ENCODE results near the gene GTF3A. TPM values are rescaled to one million over a fixed set of nuclear protein-coding genes. Genes with fewer than 3 reads are reported as not detected.

GTF3A gene
- total RNA-seq, 1 experiment from 2014 or later: 159 TPM

GRCh38 chr13:27383104-27383921 lies 41.1 kb upstream of the GTF3A start:
- ChIA-PET POLR2A (interaction anchor here (0.5 kb wide), 1 partner anchor 639 kb away, joined by 3 read pairs; no protein-coding TSS in a partner anchor), CTCF (interaction anchor here (0.6 to 1.4 kb wide), 5 partner anchors 10 to 1631 kb away, joined by 4 to 6 read pairs (median 4); no protein-coding TSS in a partner anchor)
- Mint-ChIP-seq H3K4me1 (ENCODE audit: insufficient read depth, unreplicated experiment) (no peaks in the 10 kb centered on the region), H3K27me3 (ENCODE audit: insufficient read depth, unreplicated experiment) (no peaks in the 10 kb centered on the region), H3K4me3 (ENCODE audit: unreplicated experiment) (no peak overlapping the region), H3K9me3 (ENCODE audit: unreplicated experiment) (no peaks in the 10 kb centered on the region), H3K27ac (ENCODE audit: low read depth, unreplicated experiment) (no peak overlapping the region), H3K36me3 (ENCODE audit: insufficient read depth, unreplicated experiment) (no peaks in the 10 kb centered on the region)
- intact Hi-C loops (cut with micrococcal nuclease): no loop called here
- no peak for TF ChIP-seq CTCF (IDR thresholded peaks at IDR 0.05; ENCODE audit: unreplicated experiment)
- no peak for DNase-seq (ENCODE audit: unreplicated experiment)
- no TSS peak for BruUV-seq (replicated peaks)

- H3K27ac Mint-ChIP-seq (ENCODE audit: low read depth, unreplicated experiment): no peak overlapping the region
- no peaks in the 10 kb centered on the region for H3K4me1 Mint-ChIP-seq (ENCODE audit: insufficient read depth, unreplicated experiment)
- no peaks in the 10 kb centered on the region for H3K9me3 Mint-ChIP-seq (ENCODE audit: unreplicated experiment)
- no peaks in the 10 kb centered on the region for H3K27me3 Mint-ChIP-seq (ENCODE audit: insufficient read depth, unreplicated experiment)
- TF ChIP-seq CTCF (IDR thresholded peaks at IDR 0.05; ENCODE audit: unreplicated experiment): no peak
- BruUV-seq (replicated peaks): no TSS peak
- DNase-seq (ENCODE audit: unreplicated experiment): no peak
- no peak overlapping the region for H3K4me3 Mint-ChIP-seq (ENCODE audit: unreplicated experiment)
- no peaks in the 10 kb centered on the region for H3K36me3 Mint-ChIP-seq (ENCODE audit: insufficient read depth, unreplicated experiment)
- intact Hi-C loops (cut with micrococcal nuclease): no loop called here
- ChIA-PET POLR2A (no interaction called here), CTCF (interaction anchor here (0.6 to 0.7 kb wide), 2 partner anchors 149 to 1630 kb away, joined by 3 to 4 read pairs; no protein-coding TSS in a partner anchor)
Measured at GRCh38 chr13:27384285-27384684, 40.1 kb upstream of the GTF3A start.

GRCh38 chr13:27388241-27388640 lies 36.2 kb upstream of the GTF3A start:
- no TSS peak for BruUV-seq (replicated peaks)
- H3K4me3 Mint-ChIP-seq (ENCODE audit: unreplicated experiment): no peak overlapping the region
- no peaks in the 10 kb centered on the region for H3K36me3 Mint-ChIP-seq (ENCODE audit: insufficient read depth, unreplicated experiment)
- H3K9me3 Mint-ChIP-seq (ENCODE audit: unreplicated experiment): no peaks in the 10 kb centered on the region
- TF ChIP-seq CTCF (IDR thresholded peaks at IDR 0.05; ENCODE audit: unreplicated experiment): no peak
- ChIA-PET CTCF (interaction anchor here (1.0 to 1.6 kb wide), 3 partner anchors 38 to 438 kb away, joined by 4 to 15 read pairs (median 7); no protein-coding TSS in a partner anchor), POLR2A (interaction anchor here (1.6 kb wide), 1 partner anchor 9 kb away, joined by 4 read pairs; no protein-coding TSS in a partner anchor)
- H3K27me3 Mint-ChIP-seq (ENCODE audit: insufficient read depth, unreplicated experiment): no peaks in the 10 kb centered on the region
- no peak overlapping the region for H3K27ac Mint-ChIP-seq (ENCODE audit: low read depth, unreplicated experiment)
- no peak for DNase-seq (ENCODE audit: unreplicated experiment)
- H3K4me1 Mint-ChIP-seq (ENCODE audit: insufficient read depth, unreplicated experiment): no peaks in the 10 kb centered on the region
- intact Hi-C loops (cut with micrococcal nuclease): no loop called here

GRCh38 chr13:27389891-27390290 lies 34.5 kb upstream of the GTF3A start:
- no peak overlapping the region for H3K27ac Mint-ChIP-seq (ENCODE audit: low read depth, unreplicated experiment)
- no peaks in the 10 kb centered on the region for H3K9me3 Mint-ChIP-seq (ENCODE audit: unreplicated experiment)
- no peak overlapping the region for H3K4me3 Mint-ChIP-seq (ENCODE audit: unreplicated experiment)
- no TSS peak for BruUV-seq (replicated peaks)
- ChIA-PET POLR2A (interaction anchor here (1.6 kb wide), 1 partner anchor 11 kb away, joined by 4 read pairs; no protein-coding TSS in a partner anchor), CTCF (interaction anchor here (1.0 to 1.6 kb wide), 2 partner anchors 31 to 437 kb away, joined by 4 to 15 read pairs; no protein-coding TSS in a partner anchor)
- DNase-seq (ENCODE audit: unreplicated experiment): no peak
- H3K27me3 Mint-ChIP-seq (ENCODE audit: insufficient read depth, unreplicated experiment): no peaks in the 10 kb centered on the region
- H3K36me3 Mint-ChIP-seq (ENCODE audit: insufficient read depth, unreplicated experiment): no peaks in the 10 kb centered on the region
- intact Hi-C loops (cut with micrococcal nuclease): no loop called here
- TF ChIP-seq CTCF (IDR thresholded peaks at IDR 0.05; ENCODE audit: unreplicated experiment): no peak
- no peaks in the 10 kb centered on the region for H3K4me1 Mint-ChIP-seq (ENCODE audit: insufficient read depth, unreplicated experiment)
